H9 (cell line): ENCODE results near the gene FHIT. TPM values are rescaled to one million over a fixed set of nuclear protein-coding genes. Genes with fewer than 3 reads are reported as not detected.

ENCODE experiments used
- DNase-seq: peaks from one replicate; pipeline ENCODE4 v3.0.0-alpha.2; 2017
- H2AFZ ChIP-seq: one replicate; pipeline ENCODE4 v1.6.1; 2013; ENCODE audit warnings: mild to moderate bottlenecking, low read length, control low read depth, moderate library complexity
- H2AK5ac ChIP-seq: 2 replicates; pipeline ENCODE4 v1.6.1; 2013; ENCODE audit warnings: low read length, control low read depth, mixed read lengths; ENCODE audit not compliant: insufficient read length
- H2BK120ac ChIP-seq: one replicate; pipeline ENCODE4 v1.6.1; 2013; ENCODE audit warnings: low read depth, mild to moderate bottlenecking, low read length, control low read depth, inconsistent platforms; ENCODE audit not compliant: poor library complexity, severe bottlenecking
- H2BK12ac ChIP-seq: 2 replicates; pipeline ENCODE4 v1.6.1; 2013; ENCODE audit warnings: low read length, control low read depth, mixed read lengths, low read depth; ENCODE audit not compliant: insufficient read length
- H2BK15ac ChIP-seq: 2 replicates; pipeline ENCODE4 v1.6.1; 2013; ENCODE audit warnings: low read depth, low read length, control low read depth
- H2BK20ac ChIP-seq: one replicate; pipeline ENCODE4 v1.6.1; 2013; ENCODE audit warnings: low read depth, mild to moderate bottlenecking, low read length, control low read depth, inconsistent platforms; ENCODE audit not compliant: poor library complexity, severe bottlenecking
- H2BK5ac ChIP-seq: 2 replicates; pipeline ENCODE4 v1.6.1; 2013; ENCODE audit warnings: low read length, control low read depth, mixed read lengths; ENCODE audit not compliant: insufficient read length
- H3K14ac ChIP-seq: 2 replicates; pipeline ENCODE4 v1.6.1; 2013; ENCODE audit warnings: low read length, control low read depth; ENCODE audit not compliant: insufficient read depth
- H3K18ac ChIP-seq: 2 replicates; pipeline ENCODE4 v1.6.1; 2013; ENCODE audit warnings: low read depth, mild to moderate bottlenecking, mixed read lengths, low read length, control low read depth; ENCODE audit not compliant: insufficient read length
- H3K23ac ChIP-seq: 2 replicates; pipeline ENCODE4 v1.6.1; 2013; ENCODE audit warnings: low read length, control low read depth, mixed read lengths, low read depth; ENCODE audit not compliant: insufficient read length
- H3K23me2 ChIP-seq: 2 replicates; pipeline ENCODE4 v1.6.1; 2013; ENCODE audit warnings: low read depth, mild to moderate bottlenecking, mixed read lengths, low read length, control low read depth; ENCODE audit not compliant: insufficient read length, poor library complexity, severe bottlenecking
- H3K27ac ChIP-seq: 2 replicates; pipeline ENCODE4 v1.5.1; 2013; ENCODE audit warnings: low read length, control low read depth, mixed read lengths, low read depth; ENCODE audit not compliant: insufficient read length
- H3K27me3 ChIP-seq: 2 replicates; pipeline ENCODE4 v1.6.1; 2013; ENCODE audit warnings: low read length, control low read depth, inconsistent platforms; ENCODE audit not compliant: insufficient read depth
- H3K4ac ChIP-seq: 2 replicates; pipeline ENCODE4 v1.6.1; 2013; ENCODE audit warnings: low read depth, mild to moderate bottlenecking, control low read depth, inconsistent platforms, low read length, moderate library complexity
- H3K4me1 ChIP-seq: 2 replicates; pipeline ENCODE4 v1.6.1; 2013; ENCODE audit warnings: low read length, control low read depth, inconsistent platforms; ENCODE audit not compliant: insufficient read depth
- H3K4me2 ChIP-seq: 2 replicates; pipeline ENCODE4 v1.6.1; 2013; ENCODE audit warnings: low read length, control low read depth, mixed read lengths; ENCODE audit not compliant: insufficient read length, insufficient read depth
- H3K56ac ChIP-seq: 2 replicates; pipeline ENCODE4 v1.6.1; 2013; ENCODE audit warnings: low read depth, mild to moderate bottlenecking, mixed read lengths, low read length, control low read depth; ENCODE audit not compliant: insufficient read length
- H3K79me1 ChIP-seq: 2 replicates; pipeline ENCODE4 v1.6.1; 2013; ENCODE audit warnings: low read depth, mild to moderate bottlenecking, moderate library complexity, low read length, control low read depth, inconsistent platforms; ENCODE audit not compliant: insufficient read depth, poor library complexity, severe bottlenecking
- H3K79me2 ChIP-seq: 2 replicates; pipeline ENCODE4 v1.6.1; 2013; ENCODE audit warnings: low read length, control low read depth, inconsistent platforms; ENCODE audit not compliant: insufficient read depth
- H3K9ac ChIP-seq: 2 replicates; pipeline ENCODE4 v1.6.1; 2013; ENCODE audit warnings: low read length, control low read depth, mixed read lengths; ENCODE audit not compliant: insufficient read length; ENCODE audit errors: extremely low read depth
- H3K9me3 ChIP-seq: one replicate; pipeline ENCODE4 v1.6.1; 2013; ENCODE audit warnings: low read depth, low read length, inconsistent platforms; ENCODE audit not compliant: control insufficient read depth
- H3T11ph ChIP-seq: one replicate; pipeline ENCODE4 v1.6.1; 2013; ENCODE audit warnings: mild to moderate bottlenecking, low read length, control low read depth, inconsistent platforms
- H4K20me1 ChIP-seq: one replicate; pipeline ENCODE4 v1.6.1; 2013; ENCODE audit not compliant: control insufficient read depth, insufficient read length, insufficient read depth
- H4K5ac ChIP-seq: 2 replicates; pipeline ENCODE4 v1.6.1; 2013; ENCODE audit warnings: low read depth, mild to moderate bottlenecking, mixed read lengths, low read length, control low read depth; ENCODE audit not compliant: insufficient read length
- H4K8ac ChIP-seq: replicated peaks from 2 replicates; pipeline ENCODE4 v1.6.1; 2013; ENCODE audit warnings: low read length, control low read depth, mixed read lengths, low read depth; ENCODE audit not compliant: insufficient read length
- H4K91ac ChIP-seq: 2 replicates; pipeline ENCODE4 v1.6.1; 2013; ENCODE audit warnings: low read depth, mild to moderate bottlenecking, moderate library complexity, mixed read lengths, low read length, control low read depth; ENCODE audit not compliant: insufficient read length
- H3K27ac Mint-ChIP-seq, 3 experiments: 2 replicates in 2 of 3; 3 replicates in 1 of 3; pipeline ENCODE4 v1.8.0; 2020 to 2021; ENCODE audit warnings: mixed read lengths in 3 of 3, mild to moderate bottlenecking in 1 of 3, moderate library complexity in 1 of 3
- H3K27me3 Mint-ChIP-seq: 2 replicates; pipeline ENCODE4 v1.8.0; 2021; ENCODE audit warnings: low read depth, mild to moderate bottlenecking, moderate library complexity, mixed read lengths
- H3K36me3 Mint-ChIP-seq, 3 experiments: 2 replicates in 2 of 3; 3 replicates in 1 of 3; pipeline ENCODE4 v1.8.0; 2020 to 2021; ENCODE audit warnings: low read depth in 3 of 3, mixed read lengths in 3 of 3; ENCODE audit not compliant: insufficient read depth in 1 of 3
- H3K4me1 Mint-ChIP-seq, 2 experiments: 2 replicates each; pipeline ENCODE4 v1.8.0; 2020; ENCODE audit warnings: mixed read lengths in 2 of 2
- H3K4me3 Mint-ChIP-seq, 2 experiments: 2 replicates in 1 of 2; 3 replicates in 1 of 2; pipeline ENCODE4 v1.8.0; 2020 to 2021; ENCODE audit warnings: mild to moderate bottlenecking in 2 of 2, mixed read lengths in 2 of 2, moderate library complexity in 1 of 2
- H3K9me3 Mint-ChIP-seq, 2 experiments: 2 replicates in 1 of 2; 3 replicates in 1 of 2; pipeline ENCODE4 v1.8.0; 2020; ENCODE audit warnings: mild to moderate bottlenecking in 2 of 2, mixed read lengths in 2 of 2, moderate library complexity in 1 of 2
- WGBS: extraction: QIAGEN DNeasy Blood & Tissue Kit; methylation state at CpG from one replicate; pipeline ENCODE4 v1.1.7; 2013; ENCODE audit warnings: missing lambda C conversion rate, low lambda C conversion rate, mixed read lengths; ENCODE audit not compliant: insufficient read length; ENCODE audit errors: extremely low coverage; 5-methylcytosine and 5-hydroxymethylcytosine counted together
- total RNA-seq: library from RNA; stranded (reverse); gene quantifications from 2 replicates; pipeline ENCODE4 v1.2.1, GENCODE V29; 2021
- TF ChIP-seq, protein P1 (sequence below): fragments of 200-600 bp; sonication (generic); conservative IDR thresholded peaks from 3 replicates; pipeline ENCODE4 v1.8.0; 2021; ENCODE audit warnings: antibody characterized with exemption, mild to moderate bottlenecking

Gene FHIT
- total RNA-seq, 1 experiment from 2014 or later: 3.0 TPM

DNA sequence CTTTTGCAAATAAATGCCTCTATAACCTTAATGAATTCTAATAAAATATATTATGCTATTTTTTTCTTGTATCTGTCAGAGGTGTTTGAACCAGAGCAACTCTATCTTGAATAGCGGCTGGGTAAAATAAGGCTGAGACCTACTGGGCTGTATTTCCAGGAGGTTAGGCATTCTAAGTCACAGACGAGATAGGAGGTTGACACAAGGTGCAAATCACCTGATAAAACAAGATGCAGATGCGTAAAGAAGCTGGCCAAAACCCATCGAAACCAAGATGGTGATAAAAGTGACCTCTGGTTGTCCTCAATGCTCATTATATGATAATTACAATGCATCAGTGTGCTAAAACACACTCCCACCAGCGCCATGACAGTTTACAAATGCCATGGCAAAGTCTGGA is 990.7 kb downstream of the FHIT start:
- WGBS: no CpG with 5 or more reads among the region's 5 CpGs
- no peak overlapping the region for H2BK120ac ChIP-seq

More for the DNA sequence above, 990.7 kb downstream of the FHIT start:
- no peaks in the 10 kb centered on the region for H3K9me3 Mint-ChIP-seq
- Histone ChIP-seq H3K14ac (no peak overlapping the region), H3K4me1 (no peaks in the 10 kb centered on the region), H4K20me1 (no peaks in the 10 kb centered on the region), H3K9me3 (no peaks in the 10 kb centered on the region), H2AK5ac (no peak overlapping the region), H2AFZ (no peak overlapping the region), H3K18ac (no peak overlapping the region), H2BK5ac (no peak overlapping the region), H3K27me3 (no peaks in the 10 kb centered on the region), H3K4ac (no peak overlapping the region), H3K23me2 (no peaks in the 10 kb centered on the region), H3K27ac (no peak overlapping the region), H3K4me2 (no peak overlapping the region), H3K56ac (no peak overlapping the region), H2BK12ac (no peak overlapping the region), H3K79me1 (no peaks in the 10 kb centered on the region), H4K8ac (no peak overlapping the region), H4K5ac (no peak overlapping the region), H4K91ac (no peak overlapping the region), H3K79me2 (no peaks in the 10 kb centered on the region), H2BK15ac (no peak overlapping the region), H3K9ac (no peak overlapping the region), H2BK20ac (no peak overlapping the region), H3T11ph (no peak overlapping the region), H3K23ac (no peak overlapping the region)
- peaks cover 8 to 10% of the 10 kb centered on the region in 2 experiments for H3K4me1 Mint-ChIP-seq
- no peak overlapping the region for H3K27ac Mint-ChIP-seq
- H3K27me3 Mint-ChIP-seq: no peaks in the 10 kb centered on the region
- no peak overlapping the region for H3K4me3 Mint-ChIP-seq
- no peak for DNase-seq
- TF ChIP-seq, protein P1, sequence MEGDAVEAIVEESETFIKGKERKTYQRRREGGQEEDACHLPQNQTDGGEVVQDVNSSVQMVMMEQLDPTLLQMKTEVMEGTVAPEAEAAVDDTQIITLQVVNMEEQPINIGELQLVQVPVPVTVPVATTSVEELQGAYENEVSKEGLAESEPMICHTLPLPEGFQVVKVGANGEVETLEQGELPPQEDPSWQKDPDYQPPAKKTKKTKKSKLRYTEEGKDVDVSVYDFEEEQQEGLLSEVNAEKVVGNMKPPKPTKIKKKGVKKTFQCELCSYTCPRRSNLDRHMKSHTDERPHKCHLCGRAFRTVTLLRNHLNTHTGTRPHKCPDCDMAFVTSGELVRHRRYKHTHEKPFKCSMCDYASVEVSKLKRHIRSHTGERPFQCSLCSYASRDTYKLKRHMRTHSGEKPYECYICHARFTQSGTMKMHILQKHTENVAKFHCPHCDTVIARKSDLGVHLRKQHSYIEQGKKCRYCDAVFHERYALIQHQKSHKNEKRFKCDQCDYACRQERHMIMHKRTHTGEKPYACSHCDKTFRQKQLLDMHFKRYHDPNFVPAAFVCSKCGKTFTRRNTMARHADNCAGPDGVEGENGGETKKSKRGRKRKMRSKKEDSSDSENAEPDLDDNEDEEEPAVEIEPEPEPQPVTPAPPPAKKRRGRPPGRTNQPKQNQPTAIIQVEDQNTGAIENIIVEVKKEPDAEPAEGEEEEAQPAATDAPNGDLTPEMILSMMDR: no peak
- no peaks in the 10 kb centered on the region for H3K36me3 Mint-ChIP-seq
